Measurements from ENCODE around the gene TENT4A. TPM values are rescaled to one million over a fixed set of nuclear protein-coding genes. Genes with fewer than 3 reads are reported as not detected.

The TENT4A gene
- total RNA-seq, 3 donors from 2014 or later, result 16.0 to 26.2 (median 16.3) TPM

DNA sequence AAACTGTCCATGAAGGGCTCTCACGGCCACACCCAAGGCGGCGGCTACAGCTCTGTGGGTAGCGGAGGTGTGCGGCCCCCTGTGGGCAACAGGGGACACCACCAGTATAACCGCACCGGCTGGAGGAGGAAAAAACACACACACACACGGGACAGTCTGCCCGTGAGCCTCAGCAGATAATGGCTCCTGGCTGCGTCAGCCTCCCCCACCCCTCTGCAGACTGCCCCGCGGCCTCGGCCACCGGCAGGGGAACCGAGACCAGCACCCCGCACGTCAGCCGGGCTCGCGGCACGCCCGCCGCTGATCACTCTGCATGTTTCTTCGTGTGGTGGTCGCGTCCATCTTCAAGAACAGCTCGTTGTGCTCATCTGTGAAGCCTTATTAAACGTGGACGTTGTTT lies 41.5 kb downstream of the TENT4A start:
- H3K36me3 ChIP-seq (ENCODE audit: low read depth), result peaks cover 13% of the 10 kb centered on the region
- TF ChIP-seq CTCF (IDR thresholded peaks at IDR 0.05), result no peak
- no peak overlapping the region for H3K4me3 ChIP-seq
- no peaks in the 10 kb centered on the region for H3K4me1 ChIP-seq (ENCODE audit: low read depth)
- DNase-seq (no peak), ATAC-seq (no peak)
- H3K9me3 ChIP-seq, result no peaks in the 10 kb centered on the region
- intact Hi-C loops (cut with DNase I, micrococcal nuclease), result no loop called here

DNA sequence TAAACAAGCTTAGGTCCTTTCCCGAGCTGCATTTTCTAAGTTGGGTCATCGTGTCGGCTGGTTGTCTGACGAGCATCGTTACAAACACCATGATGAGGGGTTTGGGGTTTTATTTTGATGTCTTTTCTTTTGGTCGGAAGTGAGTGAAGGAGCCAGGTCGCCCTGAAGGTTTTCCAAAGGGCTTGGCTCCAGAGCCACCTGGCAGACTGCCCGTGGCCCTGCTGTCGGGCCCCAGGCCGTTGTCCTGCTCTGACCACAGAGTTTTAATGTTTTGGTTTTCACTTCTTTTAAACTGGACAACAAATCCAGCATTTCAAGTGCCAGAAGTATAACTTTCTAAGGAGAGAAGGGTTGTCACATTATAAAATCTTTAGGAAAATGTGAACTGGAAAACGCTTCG lies 42.3 kb downstream of the TENT4A start:
- intact Hi-C loops (cut with DNase I, micrococcal nuclease), result no loop called here
- Histone ChIP-seq H3K4me3 (no peak overlapping the region), H3K4me1 (ENCODE audit: low read depth) (no peaks in the 10 kb centered on the region), H3K36me3 (ENCODE audit: low read depth) (peaks cover 13% of the 10 kb centered on the region), H3K9me3 (no peaks in the 10 kb centered on the region)
- ATAC-seq (no peak), DNase-seq (no peak)
- no peak for TF ChIP-seq CTCF (IDR thresholded peaks at IDR 0.05)

DNA sequence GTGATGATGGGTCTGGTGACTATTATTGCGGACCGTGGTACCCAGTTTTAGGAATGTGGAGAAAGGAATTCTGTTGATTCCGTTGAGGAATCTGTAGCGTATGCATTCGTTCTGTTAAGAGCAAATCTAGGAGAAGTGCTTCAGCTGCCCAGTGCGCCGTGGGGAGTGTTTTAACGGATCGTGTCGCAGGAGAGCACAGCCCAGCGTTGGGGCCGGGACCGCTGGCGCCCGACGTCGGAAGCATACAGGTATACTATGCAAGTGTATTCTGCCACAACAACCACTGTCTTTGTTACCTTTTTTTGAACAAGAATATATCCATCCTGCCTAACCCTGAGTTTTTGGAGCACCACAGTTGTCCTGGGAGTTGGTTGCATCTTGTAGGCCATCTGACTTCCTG lies 42.7 kb downstream of the TENT4A start:
- TF ChIP-seq CTCF (IDR thresholded peaks at IDR 0.05), result no peak
- Histone ChIP-seq H3K4me1 (ENCODE audit: low read depth) (no peaks in the 10 kb centered on the region), H3K36me3 (ENCODE audit: low read depth) (peaks cover 13% of the 10 kb centered on the region), H3K4me3 (no peak overlapping the region), H3K9me3 (no peaks in the 10 kb centered on the region)
- intact Hi-C loops (cut with DNase I, micrococcal nuclease), result no loop called here
- ATAC-seq (no peak), DNase-seq (no peak)

DNA sequence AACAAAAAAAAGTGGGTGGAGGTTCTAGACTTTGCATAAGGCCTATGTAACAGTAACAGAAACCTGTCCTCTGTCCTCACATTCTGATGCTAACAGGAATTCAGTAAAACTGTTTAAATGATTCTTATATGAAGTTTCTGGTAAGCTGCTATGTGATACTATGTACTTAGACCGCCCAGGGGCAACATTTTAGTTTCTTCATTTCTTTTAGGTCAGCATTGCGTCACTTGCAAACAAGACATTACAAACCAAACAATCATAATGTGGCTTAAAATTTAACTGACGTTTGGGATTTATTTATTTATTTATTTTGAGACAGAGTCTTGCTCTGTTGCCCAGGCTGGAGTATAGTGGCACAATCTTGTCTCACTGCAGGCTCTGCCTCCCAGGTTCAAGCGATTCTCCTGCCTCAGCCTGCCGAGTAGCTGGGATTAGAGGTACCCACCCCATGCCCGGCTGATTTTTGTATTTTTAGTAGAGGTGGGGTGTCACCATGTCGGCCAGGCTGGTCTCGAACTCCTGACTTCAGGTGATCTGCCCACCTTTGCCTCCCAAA lies 44.3 kb downstream of the TENT4A start:
- Histone ChIP-seq H3K36me3 (ENCODE audit: low read depth) (peaks cover 13% of the 10 kb centered on the region), H3K9me3 (no peaks in the 10 kb centered on the region), H3K4me3 (no peak overlapping the region), H3K4me1 (ENCODE audit: low read depth) (no peaks in the 10 kb centered on the region)
- DNase-seq (no peak), ATAC-seq (no peak)
- intact Hi-C loops (cut with DNase I, micrococcal nuclease), result no loop called here
- TF ChIP-seq CTCF (IDR thresholded peaks at IDR 0.05), result no peak

- intact Hi-C loops (cut with DNase I, micrococcal nuclease), result no loop called here
- H3K9me3 ChIP-seq, result no peaks in the 10 kb centered on the region
- H3K36me3 ChIP-seq (ENCODE audit: low read depth), result peaks cover 7% of the 10 kb centered on the region
- H3K4me3 ChIP-seq, result no peak overlapping the region
- TF ChIP-seq CTCF (IDR thresholded peaks at IDR 0.05), result no peak
- no peak for DNase-seq
- no peak for ATAC-seq
- no peaks in the 10 kb centered on the region for H3K4me1 ChIP-seq (ENCODE audit: low read depth)
Measured at GRCh38 chr5:6758236-6758635, 45.0 kb downstream of the TENT4A start.

- Histone ChIP-seq H3K4me3 (no peak overlapping the region), H3K4me1 (ENCODE audit: low read depth) (no peaks in the 10 kb centered on the region), H3K9me3 (no peaks in the 10 kb centered on the region), H3K36me3 (ENCODE audit: low read depth) (peaks cover 7% of the 10 kb centered on the region)
- ATAC-seq (no peak), DNase-seq (no peak)
- no peak for TF ChIP-seq CTCF (IDR thresholded peaks at IDR 0.05)
- intact Hi-C loops (cut with DNase I, micrococcal nuclease), result no loop called here
Measured at GRCh38 chr5:6758706-6759105, 45.5 kb downstream of the TENT4A start.

Data from mucosa of descending colon (tissue), 3 donors.